ENCODE data around the gene RNASET2. TPM values are rescaled to one million over a fixed set of nuclear protein-coding genes. Genes with fewer than 3 reads are reported as not detected.

Gene RNASET2
- total RNA-seq, 1 donor from 2014 or later = 15.3 TPM

- Mint-ChIP-seq H3K27me3 (ENCODE audit: low read depth) (peaks cover 9% of the 10 kb centered on the region), H3K36me3 (ENCODE audit: low read depth) (peaks cover 3% of the 10 kb centered on the region), H3K27ac (ENCODE audit: unreplicated experiment) (no peak overlapping the region), H3K4me1 (peaks cover 41% of the 10 kb centered on the region), H3K4me3 (peak overlapping the region; percentile 89), H3K9me3 (peaks cover 3% of the 10 kb centered on the region)
- no peak for TF ChIP-seq CTCF (conservative IDR thresholded peaks at IDR 0.05)
- DNase-seq (ENCODE audit: low read depth, low spot score) = no peak
Observed at GRCh38 chr6:166957805-166958076, 1.4 kb upstream of the RNASET2 start.

GRCh38 chr6:166957087-166957804, 896 bp upstream of the RNASET2 start:
- Mint-ChIP-seq H3K27me3 (ENCODE audit: low read depth) (peaks cover 9% of the 10 kb centered on the region), H3K36me3 (ENCODE audit: low read depth) (no peaks in the 10 kb centered on the region), H3K27ac (ENCODE audit: unreplicated experiment) (no peak overlapping the region), H3K9me3 (no peaks in the 10 kb centered on the region), H3K4me1 (peaks cover 41% of the 10 kb centered on the region), H3K4me3 (peak overlapping the region; percentile 89)
- DNase-seq (ENCODE audit: low read depth, low spot score) = peak; percentile 20
- TF ChIP-seq CTCF (conservative IDR thresholded peaks at IDR 0.05) = no peak

GRCh38 chr6:166955865-166956443, 396 bp downstream of the RNASET2 start:
- Mint-ChIP-seq H3K27ac (ENCODE audit: unreplicated experiment) (no peak overlapping the region), H3K27me3 (ENCODE audit: low read depth) (peaks cover 9% of the 10 kb centered on the region), H3K36me3 (ENCODE audit: low read depth) (peaks cover 4% of the 10 kb centered on the region), H3K4me1 (peaks cover 45% of the 10 kb centered on the region), H3K9me3 (peaks cover 2% of the 10 kb centered on the region), H3K4me3 (peak overlapping the region; percentile 86)
- no peak for TF ChIP-seq CTCF (conservative IDR thresholded peaks at IDR 0.05)
- DNase-seq (ENCODE audit: low read depth, low spot score) = no peak

- peaks cover 9% of the 10 kb centered on the region for H3K27me3 Mint-ChIP-seq (ENCODE audit: low read depth)
- peaks cover 8% of the 10 kb centered on the region for H3K9me3 Mint-ChIP-seq
- no peak overlapping the region for H3K27ac Mint-ChIP-seq (ENCODE audit: unreplicated experiment)
- peak overlapping the region; percentile 86 for H3K4me3 Mint-ChIP-seq
- peaks cover 52% of the 10 kb centered on the region for H3K4me1 Mint-ChIP-seq
- peaks cover 11% of the 10 kb centered on the region for H3K36me3 Mint-ChIP-seq (ENCODE audit: low read depth)
- no peak for TF ChIP-seq CTCF (conservative IDR thresholded peaks at IDR 0.05)
- no peak for DNase-seq (ENCODE audit: low read depth, low spot score)
Observed at GRCh38 chr6:166955121-166955864, 1.1 kb downstream of the RNASET2 start.

- no peak for DNase-seq (ENCODE audit: low read depth, low spot score)
- Mint-ChIP-seq H3K27ac (ENCODE audit: unreplicated experiment) (no peak overlapping the region), H3K4me3 (peak overlapping the region; percentile 76), H3K36me3 (ENCODE audit: low read depth) (peaks cover 11% of the 10 kb centered on the region), H3K27me3 (ENCODE audit: low read depth) (peaks cover 9% of the 10 kb centered on the region), H3K9me3 (peaks cover 8% of the 10 kb centered on the region), H3K4me1 (peaks cover 50% of the 10 kb centered on the region)
- TF ChIP-seq CTCF (conservative IDR thresholded peaks at IDR 0.05) = no peak
Observed at GRCh38 chr6:166954118-166954713, 2.1 kb downstream of the RNASET2 start.
